ENCODE results near the gene CCR7. TPM values are rescaled to one million over a fixed set of nuclear protein-coding genes. Genes with fewer than 3 reads are reported as not detected.

The CCR7 gene
- total RNA-seq, 4 donors from 2014 or later = 1.5 TPM; not detected in 3

DNA sequence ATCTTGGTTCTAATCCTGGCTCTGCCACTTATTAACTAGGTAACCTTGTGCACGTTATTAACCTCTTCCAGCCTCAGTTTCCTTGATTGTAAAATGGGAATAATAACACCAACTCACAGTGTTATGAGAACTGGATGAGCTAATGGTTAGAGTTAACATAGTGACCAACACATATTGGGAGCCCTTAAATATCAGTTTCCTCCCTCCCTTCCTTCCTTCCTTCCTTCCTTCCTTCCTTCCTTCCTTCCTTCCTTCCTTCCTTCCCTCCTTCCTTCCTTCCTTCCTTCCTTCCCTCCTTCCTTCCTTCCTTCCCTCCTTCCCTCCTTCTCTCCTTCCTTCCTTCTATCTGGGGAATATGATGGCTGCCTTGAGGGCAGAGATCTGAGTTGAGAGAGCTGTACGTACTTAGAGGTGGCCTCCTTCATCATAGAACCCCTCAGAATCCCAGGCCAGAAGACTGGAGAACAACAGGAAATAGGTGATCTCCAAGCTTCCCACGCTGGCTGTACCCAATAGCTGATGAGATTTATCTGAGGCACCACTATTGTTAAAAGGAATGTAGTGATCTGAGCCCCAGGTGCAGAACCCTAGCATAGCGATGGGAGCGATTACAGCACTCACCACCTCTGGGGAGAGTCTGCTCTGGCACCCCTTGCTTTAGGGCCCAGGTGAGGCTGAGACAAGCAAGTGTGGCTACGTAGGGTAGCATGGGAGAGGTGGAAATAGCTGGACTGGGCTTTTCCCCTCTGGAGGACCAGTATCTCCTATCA lies 26.2 kb downstream of the CCR7 start:
- no peaks in the 10 kb centered on the region for H3K9me3 ChIP-seq
- no peak overlapping the region for H3K4me3 ChIP-seq
- H3K36me3 ChIP-seq = no peaks in the 10 kb centered on the region
- H3K27me3 ChIP-seq = no peaks in the 10 kb centered on the region
- TF ChIP-seq EP300 (IDR thresholded peaks at IDR 0.05) (no peak), POLR2A (IDR thresholded peaks at IDR 0.05) (no peak)
- TF ChIP-seq, protein P1, sequence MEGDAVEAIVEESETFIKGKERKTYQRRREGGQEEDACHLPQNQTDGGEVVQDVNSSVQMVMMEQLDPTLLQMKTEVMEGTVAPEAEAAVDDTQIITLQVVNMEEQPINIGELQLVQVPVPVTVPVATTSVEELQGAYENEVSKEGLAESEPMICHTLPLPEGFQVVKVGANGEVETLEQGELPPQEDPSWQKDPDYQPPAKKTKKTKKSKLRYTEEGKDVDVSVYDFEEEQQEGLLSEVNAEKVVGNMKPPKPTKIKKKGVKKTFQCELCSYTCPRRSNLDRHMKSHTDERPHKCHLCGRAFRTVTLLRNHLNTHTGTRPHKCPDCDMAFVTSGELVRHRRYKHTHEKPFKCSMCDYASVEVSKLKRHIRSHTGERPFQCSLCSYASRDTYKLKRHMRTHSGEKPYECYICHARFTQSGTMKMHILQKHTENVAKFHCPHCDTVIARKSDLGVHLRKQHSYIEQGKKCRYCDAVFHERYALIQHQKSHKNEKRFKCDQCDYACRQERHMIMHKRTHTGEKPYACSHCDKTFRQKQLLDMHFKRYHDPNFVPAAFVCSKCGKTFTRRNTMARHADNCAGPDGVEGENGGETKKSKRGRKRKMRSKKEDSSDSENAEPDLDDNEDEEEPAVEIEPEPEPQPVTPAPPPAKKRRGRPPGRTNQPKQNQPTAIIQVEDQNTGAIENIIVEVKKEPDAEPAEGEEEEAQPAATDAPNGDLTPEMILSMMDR (IDR thresholded peaks at IDR 0.05) = no peak
- 86 to 91% methylated on average over 6 of the region's 6 CpGs for WGBS, 2 donors
- H3K27ac ChIP-seq = peak overlapping the region; percentile 64 to 97 (median 78)
- H3K4me1 ChIP-seq = peaks cover 9 to 96% (median 68%) of the 10 kb centered on the region in 4 donors
- no peak for DNase-seq (ENCODE audit: low spot score in 2 of 2)

DNA sequence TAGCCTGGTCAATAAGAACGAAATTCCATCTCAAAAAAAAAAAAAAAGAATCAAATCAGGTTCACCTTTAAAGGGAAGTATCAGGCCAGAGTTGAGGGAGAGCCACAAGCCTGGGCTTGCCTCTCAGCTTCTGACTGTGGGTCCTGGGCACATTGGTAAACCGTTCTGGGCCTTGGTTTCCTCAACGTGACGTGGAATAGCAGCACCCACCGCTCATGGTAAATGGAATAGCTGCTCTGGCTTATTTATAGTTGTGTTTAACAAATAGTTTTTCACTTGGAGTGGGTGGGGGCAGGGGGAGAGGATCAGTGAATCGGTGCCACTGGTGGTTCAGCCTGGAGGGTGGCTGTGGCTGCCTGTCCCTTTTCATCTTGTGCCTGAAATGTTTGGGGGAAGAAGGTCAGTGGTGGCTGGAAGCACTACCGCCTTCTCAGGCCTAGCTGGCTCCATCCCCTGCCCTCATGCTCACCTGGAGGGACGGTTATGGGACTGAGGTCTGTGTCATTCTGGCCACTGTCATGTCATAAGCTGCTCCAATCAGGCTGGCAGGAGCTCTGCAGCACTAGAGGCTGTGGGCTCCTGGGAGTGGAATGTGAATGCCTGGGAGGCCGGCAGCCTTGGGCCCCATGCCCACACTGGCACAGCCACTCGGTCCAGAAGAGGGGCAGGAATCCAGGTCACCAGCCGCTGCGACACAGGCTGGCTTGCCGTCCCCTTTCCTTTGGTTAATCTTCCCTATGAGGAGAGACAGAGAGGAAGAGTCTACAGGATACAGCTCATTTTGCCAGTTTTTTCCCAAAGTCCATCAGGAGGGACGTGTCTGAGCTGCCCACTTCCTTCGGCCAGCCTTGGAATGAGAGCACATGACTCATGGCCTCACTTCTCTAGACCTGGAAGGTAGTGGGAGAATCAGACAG lies 27.0 kb downstream of the CCR7 start:
- Histone ChIP-seq H3K27ac (peak overlapping the region; percentile 64 to 97 (median 78)), H3K4me3 (no peak overlapping the region), H3K27me3 (no peaks in the 10 kb centered on the region), H3K4me1 (peaks cover 9 to 96% (median 69%) of the 10 kb centered on the region in 4 donors), H3K9me3 (no peaks in the 10 kb centered on the region), H3K36me3 (no peaks in the 10 kb centered on the region)
- 59 to 65% methylated on average over 15 of the region's 15 CpGs for WGBS, 2 donors
- DNase-seq (ENCODE audit: low spot score in 2 of 2) = no peak
- TF ChIP-seq POLR2A (IDR thresholded peaks at IDR 0.05) = no peak
- TF ChIP-seq, protein P1 (IDR thresholded peaks at IDR 0.05) = no peak
- no peak for TF ChIP-seq EP300 (IDR thresholded peaks at IDR 0.05)

DNA sequence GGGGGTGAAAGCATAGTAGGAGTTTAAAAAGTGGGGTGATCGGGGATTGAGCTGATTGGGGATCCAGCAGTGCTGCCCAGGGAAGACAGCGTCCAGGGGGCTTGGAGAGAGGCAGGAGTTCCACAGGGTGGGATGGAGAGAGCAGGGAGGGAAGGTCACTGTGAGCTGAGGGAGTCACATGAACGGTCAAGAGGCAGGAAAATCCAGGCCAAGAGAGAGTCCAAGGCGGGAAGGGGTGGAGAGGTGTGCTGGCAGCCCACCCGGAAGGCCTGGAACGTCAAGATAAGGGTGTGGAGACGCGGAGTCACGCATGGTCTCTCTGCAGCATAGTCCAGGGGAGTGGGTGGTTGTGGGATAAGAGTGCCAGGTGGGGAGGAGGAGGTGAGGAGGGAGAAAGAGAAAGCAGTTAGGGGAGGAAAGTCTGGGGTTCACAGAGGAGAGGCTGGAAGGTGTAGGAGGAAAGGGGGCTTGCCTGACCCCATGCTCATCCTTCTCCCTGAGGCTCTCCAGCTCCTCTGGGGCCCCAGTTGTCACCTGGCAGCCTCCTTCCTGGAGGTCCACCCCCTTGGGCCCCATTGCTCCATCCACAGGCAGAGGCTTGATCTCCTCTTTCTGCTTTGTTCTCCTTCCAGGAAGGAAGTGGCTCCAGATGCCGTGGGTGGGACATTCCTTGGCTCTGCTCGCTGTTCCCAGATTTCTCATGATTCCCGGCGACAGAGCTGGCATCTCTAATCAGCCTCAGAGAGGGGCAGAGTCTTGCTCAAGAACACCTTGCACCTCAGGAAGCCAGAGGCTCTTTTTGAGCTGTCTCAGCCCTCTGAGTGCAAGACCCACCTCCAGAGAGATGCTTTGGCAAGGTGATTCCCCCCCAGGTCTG lies 28.7 kb downstream of the CCR7 start:
- Histone ChIP-seq H3K27me3 (no peaks in the 10 kb centered on the region), H3K27ac (peak overlapping the region; percentile 34 to 97 (median 68)), H3K4me1 (peaks cover 0 to 93% (median 62%) of the 10 kb centered on the region in 4 donors), H3K4me3 (no peak overlapping the region), H3K36me3 (no peaks in the 10 kb centered on the region), H3K9me3 (no peaks in the 10 kb centered on the region)
- TF ChIP-seq, protein P1 (IDR thresholded peaks at IDR 0.05) = no peak
- peak in 1 of 2 donors; percentile 81 for TF ChIP-seq EP300 (IDR thresholded peaks at IDR 0.05)
- DNase-seq (ENCODE audit: low spot score in 2 of 2) = peak in 1 of 2 donors; percentile 54
- 42 to 44% methylated on average over 13 of the region's 13 CpGs for WGBS, 2 donors

DNA sequence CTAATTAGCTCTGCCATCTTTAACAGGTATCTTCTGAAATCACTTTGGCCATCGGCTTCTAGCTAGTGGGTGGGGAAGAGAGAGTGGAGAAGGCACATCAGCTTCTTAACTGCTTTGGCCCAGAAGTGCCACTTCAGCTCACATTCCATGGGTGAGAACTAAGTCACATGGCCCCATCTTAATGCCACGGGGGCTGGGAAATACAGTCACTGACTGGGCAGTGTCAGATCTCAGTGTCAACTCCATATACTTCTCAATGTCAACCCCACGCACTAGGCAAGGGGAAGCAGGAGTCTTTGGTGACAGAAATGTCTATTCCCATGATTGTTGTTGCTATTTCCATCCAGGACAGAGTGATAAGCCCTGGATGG lies 29.4 kb downstream of the CCR7 start:
- no peaks in the 10 kb centered on the region for H3K9me3 ChIP-seq
- TF ChIP-seq, protein P1 (IDR thresholded peaks at IDR 0.05) = no peak
- TF ChIP-seq EP300 (IDR thresholded peaks at IDR 0.05) (no peak), POLR2A (IDR thresholded peaks at IDR 0.05) (no peak)
- H3K36me3 ChIP-seq = no peaks in the 10 kb centered on the region
- peak overlapping the region; percentile 31 to 97 (median 62) for H3K27ac ChIP-seq
- H3K4me3 ChIP-seq = no peak overlapping the region
- H3K4me1 ChIP-seq = peaks cover 0 to 87% (median 56%) of the 10 kb centered on the region in 4 donors
- WGBS, 2 donors = 42 to 46% methylated on average over 3 of the region's 3 CpGs
- H3K27me3 ChIP-seq = no peaks in the 10 kb centered on the region
- no peak for DNase-seq (ENCODE audit: low spot score in 2 of 2)

Data from tibial nerve (tissue), 4 donors.